ENCODE measurements around the gene COA7. TPM values are rescaled to one million over a fixed set of nuclear protein-coding genes. Genes with fewer than 3 reads are reported as not detected.

COA7 gene
- total and polyA plus RNA-seq, 12 donors = 3.9 to 22.4 (median 14.8) TPM

GRCh38 chr1:52665006-52665941 lies 32.9 kb downstream of the COA7 start:
- no peak overlapping the region for H3K4me3 ChIP-seq
- H3K36me3 ChIP-seq = no peaks in the 10 kb centered on the region
- H3K4me1 ChIP-seq = no peaks in the 10 kb centered on the region
- H3K27me3 ChIP-seq = no peaks in the 10 kb centered on the region
- ATAC-seq (no peak), DNase-seq (no peak)
- no peak for TF ChIP-seq CTCF (IDR thresholded peaks at IDR 0.05)
- 85 to 87% methylated on average over 8 of the region's 8 CpGs for WGBS, 2 donors
- intact Hi-C loops (cut with DNase I) = no loop called here
- no peak overlapping the region for H3K27ac ChIP-seq
- no peaks in the 10 kb centered on the region for H3K9me3 ChIP-seq

GRCh38 chr1:52663716-52664115 lies 34.4 kb downstream of the COA7 start:
- WGBS, 2 donors = 87 to 90% methylated on average over 5 of the region's 5 CpGs

GRCh38 chr1:52662645-52663313 lies 35.4 kb downstream of the COA7 start:
- H3K4me1 ChIP-seq = no peaks in the 10 kb centered on the region
- ATAC-seq (no peak), DNase-seq (no peak)
- H3K27ac ChIP-seq = no peak overlapping the region
- no peaks in the 10 kb centered on the region for H3K9me3 ChIP-seq
- intact Hi-C loops (cut with DNase I) = no loop called here
- no peaks in the 10 kb centered on the region for H3K36me3 ChIP-seq
- TF ChIP-seq CTCF (IDR thresholded peaks at IDR 0.05) = no peak
- 36 to 45% methylated on average over 13 of the region's 13 CpGs for WGBS, 2 donors
- no peak overlapping the region for H3K4me3 ChIP-seq
- no peaks in the 10 kb centered on the region for H3K27me3 ChIP-seq

More at GRCh38 chr1:52663716-52664115, 34.4 kb downstream of the COA7 start:
- H3K4me1 ChIP-seq = no peaks in the 10 kb centered on the region
- no peak overlapping the region for H3K4me3 ChIP-seq
- H3K27me3 ChIP-seq = no peaks in the 10 kb centered on the region
- no peak for ATAC-seq
- intact Hi-C loops (cut with DNase I) = no loop called here
- no peak overlapping the region for H3K27ac ChIP-seq
- no peaks in the 10 kb centered on the region for H3K36me3 ChIP-seq
- no peaks in the 10 kb centered on the region for H3K9me3 ChIP-seq
- DNase-seq = no peak
- no peak for TF ChIP-seq CTCF (IDR thresholded peaks at IDR 0.05)

- H3K27ac ChIP-seq = no peak overlapping the region
- WGBS, 2 donors = 56 to 63% methylated on average over 3 of the region's 3 CpGs
- DNase-seq (no peak), ATAC-seq (no peak)
- intact Hi-C loops (cut with DNase I) = no loop called here
- no peaks in the 10 kb centered on the region for H3K27me3 ChIP-seq
- no peak overlapping the region for H3K4me3 ChIP-seq
- no peaks in the 10 kb centered on the region for H3K4me1 ChIP-seq
- no peaks in the 10 kb centered on the region for H3K9me3 ChIP-seq
- no peak for TF ChIP-seq CTCF (IDR thresholded peaks at IDR 0.05)
- no peaks in the 10 kb centered on the region for H3K36me3 ChIP-seq
Observed at GRCh38 chr1:52660807-52661206, 37.3 kb downstream of the COA7 start.
